GM21723 (cell line): ENCODE measurements around the gene TTLL9.
A peak's percentile ranks its signal among the peaks of the same experiment; 100 is the strongest.

Experiments
- ATAC-seq: cut with Tn5 transposase; IDR thresholded peaks from one replicate; pipeline ENCODE4 v1.9.1; 2021; ENCODE audit warnings: mild to moderate bottlenecking, moderate library complexity; ENCODE audit not compliant: unreplicated experiment

Gene TTLL9

DNA sequence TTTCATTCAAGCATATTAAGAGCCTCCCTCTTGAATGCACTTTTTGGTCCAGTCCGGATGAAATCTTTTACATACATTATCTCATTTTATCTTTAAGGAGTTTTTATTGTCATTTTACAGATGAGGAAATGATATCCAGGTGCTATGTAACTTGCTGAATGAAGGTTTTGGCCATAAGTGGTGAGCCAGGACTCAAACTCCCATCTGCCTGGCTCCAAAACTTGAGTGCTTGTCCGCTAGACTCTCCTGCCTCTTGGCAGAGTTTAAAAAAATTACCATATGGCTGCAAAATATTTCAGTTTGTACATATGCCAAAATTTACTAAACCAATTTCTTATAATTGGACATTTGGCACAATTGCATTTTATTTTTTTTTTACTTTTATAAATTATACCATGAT is 69.2 kb downstream of the TTLL9 start:
- ATAC-seq = no peak

DNA sequence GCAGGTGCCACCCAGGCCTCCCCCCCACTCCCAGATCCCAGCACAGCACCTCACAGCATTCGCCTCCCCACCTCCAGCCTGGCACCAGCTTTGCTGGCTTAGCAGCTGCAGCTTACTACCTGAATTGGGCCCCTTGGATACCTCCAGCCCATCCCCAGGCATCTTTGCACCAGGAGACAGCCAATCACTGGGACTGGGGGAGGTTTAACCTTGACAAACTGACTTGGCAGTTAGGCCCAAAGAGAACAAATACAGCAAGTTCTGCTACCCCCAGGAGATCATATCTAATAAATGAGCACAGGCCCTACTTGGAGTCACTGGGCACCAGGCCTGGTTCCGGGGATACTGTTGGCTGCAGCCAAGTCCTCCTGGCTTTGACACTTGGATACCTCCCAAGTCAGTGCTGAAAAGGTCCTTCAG is 72.6 kb downstream of the TTLL9 start:
- no peak for ATAC-seq

DNA sequence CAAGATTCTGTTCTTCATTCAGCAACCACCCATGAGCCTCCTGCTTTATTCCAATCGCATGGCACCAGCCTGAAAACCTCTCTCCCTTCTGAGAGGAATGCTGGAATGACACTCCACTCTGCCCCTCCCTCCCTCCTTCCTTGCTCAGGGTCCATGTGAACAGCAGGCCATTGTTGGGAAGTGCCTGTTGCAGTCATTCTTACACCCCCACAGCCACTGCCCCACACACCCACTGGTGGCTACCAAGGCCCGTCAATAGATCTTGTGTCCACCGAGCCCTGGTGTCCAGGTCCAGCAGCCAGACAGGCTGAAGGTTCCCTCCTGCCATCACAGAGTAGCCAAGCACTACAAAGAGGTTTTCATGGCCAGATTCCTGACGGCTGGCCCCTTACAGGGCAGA is 74.9 kb downstream of the TTLL9 start:
- no peak for ATAC-seq

DNA sequence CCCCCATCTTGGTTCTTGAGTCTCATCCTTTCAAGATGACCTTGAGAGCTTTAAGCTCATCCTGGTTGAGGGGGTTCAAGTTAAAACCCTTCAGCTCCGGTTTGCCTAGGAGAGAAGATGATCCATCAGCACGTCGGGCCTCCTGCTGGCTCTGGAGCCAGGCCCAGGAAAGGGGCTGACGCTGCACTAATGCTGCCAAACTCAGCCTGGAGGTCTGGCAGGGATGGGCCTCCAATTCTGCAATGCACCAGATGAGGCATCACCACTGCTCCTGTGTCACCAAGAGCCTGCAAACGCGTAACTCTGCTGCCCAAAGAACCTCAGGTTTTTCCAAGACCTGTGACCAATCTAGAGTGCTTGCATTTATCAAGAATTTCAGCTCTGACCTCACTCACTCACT is 75.4 kb downstream of the TTLL9 start:
- ATAC-seq = no peak

DNA sequence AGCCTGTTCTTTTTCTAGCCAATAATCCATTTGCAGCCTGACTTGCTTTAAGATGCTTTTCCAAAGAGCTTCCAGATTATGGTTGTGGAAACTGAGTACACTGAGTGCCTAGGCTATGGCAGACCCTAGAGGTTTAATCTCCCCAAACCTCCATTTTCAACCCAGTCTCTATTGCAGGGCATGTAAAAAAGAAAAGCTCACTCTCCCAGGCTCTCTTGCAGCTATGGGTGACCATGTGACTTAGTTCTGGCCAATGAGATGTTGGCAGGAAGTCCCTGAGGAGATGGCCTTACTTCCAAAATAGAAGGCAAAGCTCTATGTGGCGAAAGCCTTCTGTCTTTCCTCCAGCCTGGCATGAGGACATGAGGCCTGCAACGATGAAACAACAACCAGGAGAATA is 77.6 kb downstream of the TTLL9 start:
- no peak for ATAC-seq

DNA sequence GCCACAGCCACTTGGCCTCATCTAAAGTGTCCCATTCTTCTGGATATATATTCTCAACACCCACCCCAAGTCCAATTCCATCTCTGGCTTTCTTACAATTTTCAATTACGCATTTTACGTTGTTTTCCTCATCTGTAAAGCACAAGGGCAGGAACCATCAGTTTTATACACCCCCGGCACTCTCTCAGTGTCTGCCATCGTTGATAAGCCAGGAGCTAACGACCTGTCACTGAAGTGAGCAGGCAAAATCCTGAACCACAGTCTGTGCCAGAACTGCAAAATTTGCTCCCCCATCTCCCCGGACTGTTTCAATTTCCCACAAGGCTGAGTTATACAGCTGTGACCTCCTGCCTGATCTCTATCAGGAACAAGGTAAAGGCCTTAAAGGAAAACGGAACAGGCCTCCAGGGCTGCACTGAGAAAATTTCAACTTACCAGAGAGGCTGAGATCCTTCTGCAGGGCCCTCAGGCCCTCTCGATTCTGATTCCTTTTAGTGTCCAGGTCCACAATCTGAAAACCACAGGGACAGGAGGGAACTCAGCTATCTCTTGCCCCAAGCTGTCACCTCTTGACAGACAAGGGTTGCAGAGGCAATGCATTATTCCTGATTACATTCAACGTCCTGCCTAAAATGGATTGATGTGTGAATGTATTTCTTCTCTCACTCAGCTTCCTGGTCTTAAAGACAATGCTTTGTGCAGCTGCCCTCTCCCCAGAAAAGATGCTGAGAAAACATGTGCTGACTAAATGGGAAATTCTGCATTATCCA is 79.6 kb downstream of the TTLL9 start:
- ATAC-seq = no peak

DNA sequence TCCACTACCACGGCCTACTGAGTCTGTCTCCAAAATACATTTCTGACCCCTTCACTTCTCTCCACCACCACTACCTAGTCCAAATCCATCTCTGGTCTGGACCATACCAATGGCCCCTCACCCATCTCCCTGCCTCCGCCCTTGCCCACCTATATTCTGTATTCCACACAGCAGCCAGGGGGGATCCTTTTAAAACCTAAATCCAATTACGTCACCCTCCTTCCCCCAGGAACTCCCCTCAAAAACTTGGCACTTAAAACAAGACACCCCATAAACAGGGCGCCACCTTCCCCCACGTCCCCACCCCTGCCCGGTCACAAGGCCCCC is 80.7 kb downstream of the TTLL9 start:
- ATAC-seq = no peak

DNA sequence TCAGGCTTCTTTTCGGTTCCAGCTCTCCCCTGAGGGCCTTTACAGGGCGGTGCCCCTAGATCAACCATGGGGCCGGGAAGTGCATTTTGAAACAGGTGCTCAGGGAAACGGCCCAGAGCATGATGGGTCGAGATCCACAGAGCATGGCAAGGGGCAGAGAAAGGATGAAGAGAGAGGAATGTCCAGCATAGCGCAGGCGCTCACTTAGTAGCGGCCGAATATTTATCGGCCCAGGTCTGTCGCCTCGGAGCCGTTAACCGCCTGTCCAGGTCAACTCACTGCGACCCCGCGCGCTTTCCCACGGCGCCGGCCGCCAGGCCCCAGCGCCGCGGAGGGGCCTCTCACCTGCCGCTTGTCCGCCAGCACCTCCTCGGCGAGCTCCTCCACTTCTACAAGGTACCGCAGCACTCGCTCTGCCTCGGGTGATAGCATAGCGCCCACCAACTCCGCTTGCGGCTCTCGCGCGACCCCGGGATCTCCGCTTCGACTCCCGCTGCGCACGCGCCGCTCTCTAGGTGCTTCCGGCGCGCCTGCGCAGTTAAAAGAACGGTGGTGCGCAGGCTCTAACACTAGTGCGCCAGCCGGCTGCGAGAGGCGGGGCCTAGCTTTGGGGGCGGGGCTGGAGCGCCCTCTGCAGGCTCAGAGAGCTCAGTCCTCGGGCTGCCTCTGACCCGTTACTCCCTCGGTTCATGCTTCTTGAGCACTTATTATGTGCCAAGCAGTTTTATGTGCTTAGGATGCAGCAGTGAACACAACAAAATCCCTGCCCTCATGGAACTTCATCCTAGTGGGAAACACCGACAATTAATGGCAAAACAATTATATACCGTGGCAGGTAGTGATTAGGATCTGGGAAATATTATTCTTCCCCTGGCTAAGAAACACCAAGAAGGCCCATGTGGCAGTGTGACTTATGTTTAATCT is 81.4 kb downstream of the TTLL9 start, which contains the start of gene PDRG1:
Gene PDRG1, minus strand, starts transcription at position 517 of the 924 bp plus-strand sequence. Its CDS starts 85 bp downstream, at position 432.
- ATAC-seq = peak; percentile 78

DNA sequence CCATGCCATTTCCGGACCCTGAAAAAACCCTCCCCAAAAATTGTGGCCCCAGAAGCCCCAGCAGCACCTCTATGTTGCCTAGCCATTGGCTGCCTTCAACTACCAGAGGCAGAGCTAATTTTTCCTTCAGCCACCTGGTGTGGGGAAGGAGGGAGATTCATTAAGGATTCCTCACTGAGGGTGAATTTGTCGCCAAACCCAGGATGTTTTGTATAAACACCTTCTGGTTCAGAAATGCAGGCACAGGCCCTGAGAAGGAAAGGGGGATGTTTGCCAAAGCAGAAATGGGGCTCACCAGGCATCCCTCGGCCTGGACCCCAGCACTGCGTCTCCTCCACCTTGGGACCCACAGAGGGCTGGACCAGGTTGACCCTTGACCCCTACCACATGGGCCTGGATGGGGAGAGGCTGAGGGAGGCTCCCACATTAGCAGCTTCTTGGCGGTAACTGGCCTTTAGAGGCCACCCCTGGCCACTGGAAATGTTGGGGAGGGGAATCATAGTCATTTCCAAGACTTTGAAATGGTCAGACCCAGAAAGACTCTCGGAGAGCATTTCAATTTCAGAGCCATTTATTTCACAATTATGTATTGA is 83.2 kb downstream of the TTLL9 start:
- no peak for ATAC-seq

DNA sequence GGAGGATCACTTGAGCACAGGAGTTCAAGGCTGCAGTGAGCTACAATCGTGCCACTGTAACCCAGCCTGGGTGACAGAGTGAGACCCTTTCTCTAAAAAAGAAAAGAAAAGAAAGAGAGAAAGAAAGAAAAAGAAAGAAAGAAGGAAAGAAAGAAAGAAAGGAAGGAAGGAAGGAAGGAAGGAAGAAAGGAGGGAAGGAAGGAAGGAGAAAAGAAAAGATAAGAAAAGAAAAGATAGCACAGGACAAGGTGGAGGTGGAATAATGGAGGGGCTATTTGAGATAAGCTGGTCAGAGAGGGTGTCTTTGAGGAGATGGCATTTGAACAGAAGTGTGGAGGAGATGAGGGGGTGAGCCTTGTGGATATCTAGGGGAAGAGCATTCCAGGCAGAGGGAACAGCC is 84.1 kb downstream of the TTLL9 start:
- no peak for ATAC-seq

DNA sequence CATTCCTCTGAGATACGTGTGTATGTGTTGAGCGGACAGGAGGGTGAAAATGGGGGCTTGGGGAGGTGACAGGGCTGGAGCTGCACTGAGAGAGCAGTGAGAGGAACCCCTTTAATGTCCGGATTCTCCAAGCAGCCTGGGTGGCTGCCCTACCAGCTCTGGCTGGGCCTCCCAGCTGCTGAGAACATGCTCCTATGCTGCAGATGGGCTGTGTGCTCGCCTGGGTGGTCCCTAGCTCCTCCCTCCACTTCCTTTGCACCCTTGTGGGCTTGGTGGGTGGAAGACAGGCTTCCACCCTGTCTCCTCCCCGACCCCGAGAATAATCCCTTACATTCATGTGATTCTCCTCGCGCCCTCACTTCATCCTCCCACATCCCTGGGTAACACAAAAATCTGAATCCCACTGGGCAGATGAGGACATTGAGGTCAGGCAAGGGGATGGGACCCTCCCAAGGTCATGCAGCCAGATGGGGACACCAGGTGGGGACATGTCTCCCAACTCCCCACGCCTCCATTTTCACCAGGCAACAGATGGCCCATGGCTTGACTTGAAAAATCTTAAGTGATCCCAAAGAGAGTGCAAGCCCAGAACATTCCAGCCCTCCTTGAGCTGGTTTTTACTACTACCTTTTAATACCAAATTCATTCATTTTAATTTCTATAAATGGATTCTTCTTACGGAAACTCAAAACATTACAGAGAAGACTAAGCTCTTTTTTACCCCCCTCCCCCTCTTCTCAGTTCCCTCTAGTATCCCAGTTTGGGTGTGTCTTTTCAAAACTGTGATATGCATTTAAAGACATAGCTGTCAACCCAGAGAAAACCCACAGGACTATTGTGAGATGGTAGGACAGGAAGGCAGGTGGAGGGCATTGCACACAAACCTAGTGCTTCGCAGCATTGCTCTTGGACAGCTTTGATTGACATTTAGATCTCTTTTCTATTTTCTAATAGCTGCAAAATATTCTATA is 86.4 kb downstream of the TTLL9 start:
- ATAC-seq = no peak

DNA sequence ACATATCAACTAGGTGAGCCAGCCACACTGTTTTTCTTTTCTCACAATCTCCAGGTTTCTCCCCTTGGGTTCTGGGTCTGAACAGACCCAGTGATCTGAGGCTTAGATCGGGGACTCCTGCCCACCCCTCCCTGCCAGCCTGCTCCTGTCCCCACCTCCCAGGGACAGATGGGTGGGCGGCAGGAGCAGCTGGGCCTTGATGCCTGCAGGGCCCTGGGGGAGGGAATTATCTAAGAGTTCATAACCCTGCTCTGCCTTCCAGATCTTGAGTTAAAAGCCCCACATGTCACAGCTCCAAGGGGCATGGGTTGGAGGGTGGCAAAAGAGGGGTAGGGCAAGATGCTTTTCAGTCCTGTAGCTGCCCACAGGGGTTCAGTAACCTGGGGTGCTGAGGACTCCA is 92.3 kb downstream of the TTLL9 start:
- no peak for ATAC-seq

DNA sequence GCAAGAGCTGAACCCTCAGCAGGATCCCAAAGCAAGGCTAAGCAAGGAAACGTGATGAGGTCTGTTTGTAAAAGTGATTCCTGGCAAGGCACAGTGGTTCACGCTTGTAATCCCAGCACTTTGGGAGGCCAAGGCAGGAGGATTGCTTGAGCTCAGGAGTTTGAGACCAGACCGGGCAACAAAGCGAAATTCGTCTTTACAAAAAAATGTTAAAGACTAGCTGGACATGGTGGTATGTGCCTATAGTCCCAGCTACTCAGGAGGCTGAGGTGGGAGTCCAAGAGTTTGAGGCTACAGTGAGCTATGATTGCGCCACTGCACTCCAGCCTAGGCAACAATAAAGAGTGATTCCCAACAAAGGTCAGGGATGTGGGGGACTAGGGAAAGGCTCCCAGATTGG is 93.5 kb downstream of the TTLL9 start:
- no peak for ATAC-seq

DNA sequence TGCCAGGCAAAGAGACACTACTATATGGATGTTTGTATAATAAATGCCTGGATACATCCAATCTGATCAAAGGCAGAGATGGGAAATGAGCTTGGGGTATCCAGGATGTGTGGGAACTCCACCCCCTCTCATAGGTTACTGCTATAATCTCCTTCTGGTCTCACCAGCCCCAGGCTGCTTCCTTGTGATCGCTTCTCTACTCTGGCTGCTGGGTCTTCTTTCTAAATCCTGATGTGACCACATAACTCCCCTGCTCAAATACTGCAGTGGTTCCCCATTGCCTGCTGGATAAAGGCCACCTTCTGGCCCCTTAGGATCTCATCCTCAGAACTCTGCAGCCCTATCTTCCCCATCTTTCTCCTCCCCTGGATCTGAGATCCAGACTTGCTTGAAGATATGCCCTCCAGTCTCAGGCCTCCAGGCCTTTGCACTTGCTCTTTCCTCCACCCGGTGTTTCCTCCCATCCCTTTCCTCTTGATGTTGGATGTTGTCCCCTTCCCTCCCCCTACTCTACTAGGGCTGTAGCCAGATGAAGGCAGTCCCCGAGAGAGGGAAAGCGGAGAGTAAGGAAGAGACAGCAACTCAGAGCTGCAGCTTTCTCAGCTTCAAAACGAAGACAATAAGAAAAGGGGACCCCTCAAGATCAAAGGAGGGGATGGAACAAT is 96.7 kb downstream of the TTLL9 start:
- ATAC-seq = no peak

DNA sequence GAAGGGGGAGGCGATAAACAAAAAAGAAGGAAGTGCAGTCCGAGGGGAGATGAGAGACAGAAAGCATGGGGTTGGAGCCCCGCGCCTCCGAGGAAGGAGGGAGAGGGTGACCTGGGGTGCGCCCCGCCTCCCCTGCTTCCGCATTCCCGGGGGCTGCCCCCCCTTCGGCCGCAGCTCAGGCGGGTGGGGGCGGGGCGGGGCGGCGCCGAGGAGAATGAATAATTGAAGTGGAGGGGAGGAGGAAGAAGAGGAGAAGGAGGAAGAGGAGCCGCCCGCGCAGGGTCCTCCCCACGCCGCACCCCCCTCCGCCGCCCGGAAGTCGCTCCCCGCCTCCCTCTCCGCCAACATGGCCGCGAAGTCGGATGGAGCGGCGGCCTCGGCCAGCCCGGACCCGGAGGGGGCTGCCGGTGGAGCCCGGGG is 97.4 kb downstream of the TTLL9 start, which contains the start of gene XKR7:
Gene XKR7, plus strand, starts transcription at position 322 of the 420 bp plus-strand sequence. Its CDS starts 25 bp downstream, at position 347.
- ATAC-seq = no peak

DNA sequence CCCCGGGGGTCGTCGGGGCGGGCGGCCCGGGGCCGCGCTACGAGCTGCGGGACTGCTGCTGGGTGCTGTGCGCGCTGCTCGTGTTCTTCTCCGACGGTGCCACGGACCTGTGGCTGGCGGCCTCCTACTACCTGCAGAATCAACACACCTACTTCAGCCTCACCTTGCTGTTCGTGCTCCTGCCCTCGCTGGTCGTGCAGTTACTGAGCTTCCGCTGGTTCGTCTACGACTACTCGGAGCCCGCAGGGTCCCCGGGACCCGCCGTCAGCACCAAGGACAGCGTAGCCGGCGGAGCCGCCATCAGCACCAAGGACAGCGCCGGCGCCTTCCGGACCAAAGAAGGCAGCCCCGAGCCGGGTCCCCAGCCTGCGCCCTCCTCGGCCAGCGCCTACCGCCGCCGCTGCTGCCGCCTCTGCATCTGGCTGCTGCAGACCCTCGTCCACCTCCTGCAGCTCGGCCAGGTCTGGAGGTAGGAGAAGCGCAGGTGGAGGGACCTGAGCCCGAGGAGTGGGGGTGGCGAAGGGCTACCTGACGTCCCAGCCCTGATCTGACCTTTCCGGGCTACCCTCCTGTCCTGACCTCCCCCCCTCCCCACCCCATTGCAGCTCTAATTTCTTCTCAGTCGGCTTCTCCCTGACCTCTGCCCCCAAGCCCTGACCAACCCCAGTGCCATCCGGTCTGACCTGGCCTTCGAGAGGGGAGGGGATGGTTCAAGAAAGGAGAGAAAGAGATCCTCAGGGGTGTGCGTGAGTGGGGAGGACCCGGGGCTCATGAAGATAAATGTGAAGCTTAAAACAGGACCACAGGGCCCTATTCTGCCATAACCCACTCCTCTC is 98.1 kb downstream of the TTLL9 start:
- ATAC-seq = no peak

DNA sequence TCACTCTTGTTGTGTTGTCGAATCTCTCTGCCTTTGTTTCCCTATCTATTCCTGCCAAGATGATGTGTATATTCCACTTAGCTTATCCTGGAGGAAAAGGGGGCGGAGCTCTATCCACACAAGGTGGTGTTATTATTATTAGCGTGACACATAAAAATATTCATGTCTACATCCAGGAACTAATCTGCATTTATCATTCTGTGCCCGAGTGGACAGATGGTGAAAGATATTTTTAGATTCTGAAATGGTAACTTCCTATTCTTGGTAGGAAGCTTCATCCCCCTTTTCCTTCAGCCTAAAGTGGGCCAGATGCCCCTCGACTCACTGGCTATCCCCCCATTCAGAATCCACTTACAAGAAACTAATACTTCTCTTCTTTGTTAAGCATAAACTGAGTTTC is 99.6 kb downstream of the TTLL9 start:
- no peak for ATAC-seq

DNA sequence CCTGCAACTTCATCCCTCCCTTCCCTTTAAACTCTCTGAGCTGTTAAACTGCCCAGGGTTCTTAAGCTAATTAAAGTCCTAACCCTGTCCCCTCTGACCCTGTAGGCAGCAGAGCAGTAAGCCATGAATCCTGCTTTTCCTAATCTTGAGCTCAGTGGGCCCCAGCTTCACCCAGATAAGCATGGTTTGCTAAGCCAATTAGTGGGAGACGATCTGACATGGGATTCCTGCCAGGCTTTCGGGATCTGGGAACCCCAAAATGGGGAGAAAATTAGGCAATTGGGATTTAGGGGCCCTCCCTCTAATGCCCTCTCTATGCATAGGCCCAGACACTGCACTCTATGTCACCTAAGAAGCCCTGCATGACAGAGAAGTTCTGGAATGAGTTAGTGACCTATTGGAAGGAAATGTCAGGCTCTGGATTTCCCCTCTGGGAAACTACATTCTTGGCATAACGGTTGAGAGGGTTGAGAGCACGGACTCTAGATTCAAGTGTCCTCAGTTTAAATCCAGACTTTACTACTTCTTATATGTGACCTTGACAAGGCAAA is 102.1 kb downstream of the TTLL9 start:
- no peak for ATAC-seq

DNA sequence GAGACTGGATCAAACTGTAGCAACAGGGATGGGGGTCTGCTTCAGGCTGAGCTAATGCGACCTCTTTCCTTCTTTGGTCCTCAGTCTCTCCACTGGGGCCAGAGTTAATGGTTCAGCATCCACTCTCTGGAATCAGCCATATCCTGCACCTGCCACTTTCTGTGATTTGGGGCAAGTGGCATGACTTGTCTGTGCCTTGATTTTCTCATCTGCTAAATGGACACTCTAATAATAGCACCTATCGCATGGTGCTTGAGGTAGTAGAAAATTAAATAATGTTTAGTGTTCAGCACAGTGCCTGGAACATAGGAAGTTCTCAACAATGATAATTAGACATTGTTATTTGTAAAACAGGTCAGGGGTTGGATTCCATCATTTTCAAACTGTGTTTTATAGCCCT is 103.9 kb downstream of the TTLL9 start:
- ATAC-seq = no peak
